Measurements from ENCODE around the gene PCDHGA4. TPM values are rescaled to one million over a fixed set of nuclear protein-coding genes. Genes with fewer than 3 reads are reported as not detected.

Gene PCDHGA4
- total and polyA plus RNA-seq, 3 donors from 2014 or later: 1.9 to 21.0 (median 14.2) TPM

GRCh38 chr5:141359790-141360426 is 5.1 kb downstream of the PCDHGA4 start, which contains the start of gene PCDHGB2:
PCDHGB2 (plus strand) TSS chr5:141359994; CDS start chr5:141360136, 142 bp downstream.
- peak within 1 kb of the TSS in 1 of 2 donors; percentile 24 for H3K4me3 ChIP-seq
- H3K27me3 ChIP-seq: no peaks in the 10 kb centered on the region
- WGBS, 2 donors: 14 to 20% methylated on average over 24 of the region's 24 CpGs
- H3K27ac ChIP-seq: no peak within 1 kb of the TSS
- TF ChIP-seq POLR2A (IDR thresholded peaks at IDR 0.05) (no peak), CTCF (IDR thresholded peaks at IDR 0.05) (peak in 2 of 3 experiments; percentile 17 to 39)
- intact Hi-C loops (cut with DNase I; ENCODE audit: low total_unique reads): no loop called here
- no peaks in the 10 kb centered on the region for H3K4me1 ChIP-seq
- no peaks in the 10 kb centered on the region for H3K36me3 ChIP-seq (ENCODE audit: low read depth, missing control alignments)
- no peaks in the 10 kb centered on the region for H3K9me3 ChIP-seq
- DNase-seq: no peak

- H3K4me3 ChIP-seq: no peak overlapping the region
- 27 to 32% methylated on average over 15 of the region's 15 CpGs for WGBS, 2 donors
- no peaks in the 10 kb centered on the region for H3K4me1 ChIP-seq
- H3K27ac ChIP-seq: no peak overlapping the region
- no peaks in the 10 kb centered on the region for H3K27me3 ChIP-seq
- H3K36me3 ChIP-seq (ENCODE audit: low read depth, missing control alignments): no peaks in the 10 kb centered on the region
- H3K9me3 ChIP-seq: no peaks in the 10 kb centered on the region
- intact Hi-C loops (cut with DNase I; ENCODE audit: low total_unique reads): no loop called here
- DNase-seq: no peak
- TF ChIP-seq CTCF (IDR thresholded peaks at IDR 0.05) (no peak), POLR2A (IDR thresholded peaks at IDR 0.05) (no peak)
These were observed 5.9 kb downstream of the PCDHGA4 start for GRCh38 chr5:141360685-141361084.

GRCh38 chr5:141362719-141363118 is 7.9 kb downstream of the PCDHGA4 start:
- TF ChIP-seq CTCF (IDR thresholded peaks at IDR 0.05): no peak
- no peak for TF ChIP-seq POLR2A (IDR thresholded peaks at IDR 0.05)
- no peaks in the 10 kb centered on the region for H3K4me1 ChIP-seq
- H3K4me3 ChIP-seq: no peak overlapping the region
- no peak overlapping the region for H3K27ac ChIP-seq
- no peaks in the 10 kb centered on the region for H3K36me3 ChIP-seq (ENCODE audit: low read depth, missing control alignments)
- intact Hi-C loops (cut with DNase I; ENCODE audit: low total_unique reads): no loop called here
- DNase-seq: no peak
- H3K9me3 ChIP-seq: no peaks in the 10 kb centered on the region
- no peaks in the 10 kb centered on the region for H3K27me3 ChIP-seq

- Histone ChIP-seq H3K4me1 (no peaks in the 10 kb centered on the region), H3K36me3 (ENCODE audit: low read depth, missing control alignments) (no peaks in the 10 kb centered on the region), H3K27ac (no peak within 1 kb of the TSS), H3K4me3 (peak within 1 kb of the TSS in 1 of 2 donors; percentile 27), H3K27me3 (no peaks in the 10 kb centered on the region), H3K9me3 (no peaks in the 10 kb centered on the region)
- TF ChIP-seq POLR2A (IDR thresholded peaks at IDR 0.05) (no peak), CTCF (IDR thresholded peaks at IDR 0.05) (no peak)
- WGBS, 2 donors: 17 to 20% methylated on average over 28 to 34 of the region's 34 CpGs
- DNase-seq: no peak
- intact Hi-C loops (cut with DNase I; ENCODE audit: low total_unique reads): no loop called here
These were observed 9.3 kb downstream of the PCDHGA4 start, which contains the start of gene PCDHGA5 for GRCh38 chr5:141363952-141364660. PCDHGA5 (plus strand) TSS chr5:141364162; CDS start chr5:141364331, 169 bp downstream.

All from testis (tissue), 3 donors.